ENCODE results near the gene H3-3A.

Gene H3-3A

DNA sequence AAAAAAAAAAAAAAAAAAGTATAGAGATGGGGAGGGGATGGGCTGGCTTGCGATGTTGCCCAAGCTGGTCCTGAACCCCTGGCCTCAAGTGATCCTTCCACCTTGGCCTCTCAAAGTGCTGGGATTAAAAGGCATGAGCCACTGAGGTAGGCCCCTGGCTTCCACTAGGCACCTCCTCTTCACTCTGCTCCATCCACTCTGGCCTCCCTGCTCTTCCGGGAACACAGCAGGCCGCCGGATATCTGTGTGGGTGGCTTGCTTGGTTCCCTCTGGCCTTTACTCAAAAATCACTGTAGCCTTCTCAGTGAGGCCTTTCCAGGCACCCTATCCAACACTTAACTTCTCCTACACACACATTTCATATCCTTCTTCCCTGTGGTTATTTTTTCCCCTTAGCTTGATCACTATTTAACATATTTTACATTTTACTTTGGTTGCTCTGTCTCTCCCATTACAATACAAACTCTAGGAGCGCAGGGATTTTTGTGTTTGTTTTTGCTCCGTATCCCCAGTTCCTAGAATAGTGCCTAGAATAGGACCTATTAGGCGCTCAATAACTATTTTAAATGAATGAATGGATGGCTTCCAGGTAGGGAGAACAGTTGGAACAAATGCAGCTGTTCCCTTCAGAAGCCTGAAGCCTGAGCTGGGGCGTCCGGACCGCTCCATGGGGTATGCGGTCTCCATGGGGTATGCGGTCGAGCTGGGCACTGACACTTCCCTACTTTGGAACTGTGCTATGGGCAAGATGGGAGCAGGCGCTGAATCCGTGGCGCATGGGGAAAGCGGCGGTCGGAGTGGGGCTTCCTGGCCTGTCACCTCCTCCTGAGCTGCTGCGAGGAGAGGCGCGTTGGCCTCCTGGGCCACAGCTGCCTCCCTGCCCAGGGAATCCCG, 46.7 kb downstream of the H3-3A start:
- no peak overlapping the region for H4K5ac ChIP-seq (ENCODE audit: low read length)
- no peak overlapping the region for H2BK120ac ChIP-seq (ENCODE audit: low read depth, low read length)
- no peak overlapping the region for H3K18ac ChIP-seq (ENCODE audit: low read length)
- H2BK5ac ChIP-seq (ENCODE audit: low read length) = no peak overlapping the region
- H3K79me2 ChIP-seq (ENCODE audit: control insufficient read depth, insufficient read depth, low read length) = no peaks in the 10 kb centered on the region
- H3K27me3 ChIP-seq (ENCODE audit: insufficient read depth, low read length, poor library complexity) = no peaks in the 10 kb centered on the region
- no CpG with 5 or more reads among the region's 23 CpGs for WGBS (ENCODE audit: extremely low coverage, insufficient coverage, low lambda C conversion rate)
- peak overlapping the region; percentile 58 for H3K9ac ChIP-seq (ENCODE audit: low read length)
- H3K4ac ChIP-seq (ENCODE audit: low read depth, low read length) = no peak overlapping the region
- H3K27ac ChIP-seq (ENCODE audit: low read depth, low read length) = no peak overlapping the region
- H3K79me1 ChIP-seq (ENCODE audit: low read length) = no peaks in the 10 kb centered on the region
- peaks cover 16% of the 10 kb centered on the region for H3K4me1 ChIP-seq (ENCODE audit: control insufficient read depth, low read depth, low read length)
- H3K23ac ChIP-seq (ENCODE audit: low read length) = no peak overlapping the region
- peak overlapping the region; percentile 56 for H3K4me2 ChIP-seq (ENCODE audit: low read length)
- H2BK15ac ChIP-seq (replicated peaks; ENCODE audit: low read depth) = no peak overlapping the region
- H2AK5ac ChIP-seq (ENCODE audit: low read length) = no peak overlapping the region
- peak overlapping the region; percentile 16 for H3K4me3 ChIP-seq (ENCODE audit: low read length)
- peak overlapping the region; percentile 64 for H3K56ac ChIP-seq (ENCODE audit: low read length)
- H3K36me3 ChIP-seq (ENCODE audit: control insufficient read depth, insufficient read depth, low read length) = no peaks in the 10 kb centered on the region
- no peak for DNase-seq
- H4K8ac ChIP-seq (ENCODE audit: low read depth, low read length) = no peak overlapping the region

DNA sequence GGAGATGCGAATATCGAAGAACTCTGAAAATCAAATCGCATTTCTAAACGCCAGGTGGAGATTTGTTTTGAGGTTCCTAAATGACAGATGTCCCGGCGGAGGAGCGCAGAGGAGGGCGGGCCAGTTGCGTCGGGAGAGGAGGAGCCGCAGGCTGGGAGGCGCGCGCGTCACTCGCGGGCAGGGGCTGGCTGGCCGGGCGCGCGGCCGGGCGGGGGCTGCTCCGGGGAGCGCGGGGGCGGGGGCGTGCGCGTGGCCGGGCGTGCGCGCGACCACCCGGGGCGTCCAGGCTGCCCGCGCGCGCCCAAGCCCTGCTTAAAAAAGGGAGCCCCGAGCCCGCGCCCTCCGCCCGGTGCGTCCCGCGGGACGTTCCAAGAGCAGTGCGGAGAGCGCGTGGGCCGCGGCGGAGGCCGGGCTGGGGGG, 47.3 kb downstream of the H3-3A start:
- no CpG with 5 or more reads among the region's 57 CpGs for WGBS (ENCODE audit: extremely low coverage, insufficient coverage, low lambda C conversion rate)
- H3K4me1 ChIP-seq (ENCODE audit: control insufficient read depth, low read depth, low read length) = peaks cover 14% of the 10 kb centered on the region
- DNase-seq = peak; percentile 93

DNA sequence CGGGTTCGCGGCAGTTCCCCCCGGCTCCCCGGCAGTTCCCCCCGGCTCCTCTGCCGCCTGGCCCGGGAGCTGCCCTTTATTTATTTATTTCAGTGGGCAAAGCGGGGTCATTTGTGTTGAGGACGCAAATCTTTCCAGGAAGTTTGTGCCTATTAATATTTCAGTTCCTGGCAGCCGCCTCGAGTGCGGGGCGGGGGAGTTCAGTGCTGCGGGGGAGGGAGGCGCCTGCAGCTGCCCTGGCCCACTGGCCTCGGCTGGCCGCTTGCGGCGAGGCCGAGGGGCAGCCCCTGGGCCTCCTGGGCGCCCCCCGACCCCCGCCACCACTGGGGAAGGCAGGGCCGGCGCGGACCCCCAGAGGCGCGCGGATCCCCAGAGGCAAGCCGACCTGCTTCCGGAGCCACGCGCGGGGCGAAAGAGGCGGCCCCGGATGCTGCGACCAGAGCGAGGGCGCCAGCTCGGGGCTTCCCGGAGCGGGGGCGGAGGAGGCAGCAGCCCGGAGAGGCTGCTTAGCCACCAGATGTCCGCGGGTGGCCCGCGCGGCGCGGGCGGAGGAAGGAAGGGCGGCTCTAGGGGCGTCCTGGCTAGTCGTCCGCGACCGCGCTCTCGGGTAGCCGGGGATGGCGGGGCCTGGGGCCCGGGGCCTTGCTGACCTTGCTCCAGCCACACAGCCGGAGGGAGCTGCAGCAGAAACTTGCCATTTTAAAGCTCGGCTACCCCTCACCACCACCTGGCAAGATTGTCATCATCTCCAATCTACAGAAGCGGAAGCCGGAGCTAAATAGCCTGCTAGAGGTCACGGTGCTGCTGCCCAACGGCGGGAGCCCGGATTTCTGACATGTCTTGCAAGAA, 48.0 kb downstream of the H3-3A start:
- Histone ChIP-seq H3K4ac (ENCODE audit: low read depth, low read length) (peak overlapping the region; percentile 50), H3K27ac (ENCODE audit: low read depth, low read length) (peak overlapping the region; percentile 84), H2BK5ac (ENCODE audit: low read length) (no peak overlapping the region), H4K5ac (ENCODE audit: low read length) (no peak overlapping the region), H4K8ac (ENCODE audit: low read depth, low read length) (no peak overlapping the region), H3K4me2 (ENCODE audit: low read length) (peak overlapping the region; percentile 81), H3K79me1 (ENCODE audit: low read length) (no peaks in the 10 kb centered on the region), H3K4me3 (ENCODE audit: low read length) (peak overlapping the region; percentile 18), H3K79me2 (ENCODE audit: control insufficient read depth, insufficient read depth, low read length) (no peaks in the 10 kb centered on the region), H2BK120ac (ENCODE audit: low read depth, low read length) (peak overlapping the region; percentile 17), H3K56ac (ENCODE audit: low read length) (peak overlapping the region; percentile 88), H3K27me3 (ENCODE audit: insufficient read depth, low read length, poor library complexity) (no peaks in the 10 kb centered on the region), H3K4me1 (ENCODE audit: control insufficient read depth, low read depth, low read length) (peaks cover 13% of the 10 kb centered on the region), H3K23ac (ENCODE audit: low read length) (no peak overlapping the region), H3K18ac (ENCODE audit: low read length) (peak overlapping the region; percentile 97), H2BK15ac (replicated peaks; ENCODE audit: low read depth) (no peak overlapping the region), H3K36me3 (ENCODE audit: control insufficient read depth, insufficient read depth, low read length) (no peaks in the 10 kb centered on the region), H2AK5ac (ENCODE audit: low read length) (no peak overlapping the region), H3K9ac (ENCODE audit: low read length) (peak overlapping the region; percentile 79)
- no CpG with 5 or more reads among the region's 73 CpGs for WGBS (ENCODE audit: extremely low coverage, insufficient coverage, low lambda C conversion rate)
- peak; percentile 76 for DNase-seq

More for the DNA sequence above, 47.3 kb downstream of the H3-3A start:
- Histone ChIP-seq H4K5ac (ENCODE audit: low read length) (no peak overlapping the region), H3K36me3 (ENCODE audit: control insufficient read depth, insufficient read depth, low read length) (no peaks in the 10 kb centered on the region), H3K79me2 (ENCODE audit: control insufficient read depth, insufficient read depth, low read length) (no peaks in the 10 kb centered on the region), H3K9ac (ENCODE audit: low read length) (peak overlapping the region; percentile 79), H3K27me3 (ENCODE audit: insufficient read depth, low read length, poor library complexity) (no peaks in the 10 kb centered on the region), H3K23ac (ENCODE audit: low read length) (no peak overlapping the region), H4K8ac (ENCODE audit: low read depth, low read length) (no peak overlapping the region), H3K79me1 (ENCODE audit: low read length) (no peaks in the 10 kb centered on the region), H2AK5ac (ENCODE audit: low read length) (no peak overlapping the region), H2BK15ac (replicated peaks; ENCODE audit: low read depth) (no peak overlapping the region), H3K4me3 (ENCODE audit: low read length) (peak overlapping the region; percentile 18), H3K18ac (ENCODE audit: low read length) (peak overlapping the region; percentile 97), H3K56ac (ENCODE audit: low read length) (peak overlapping the region; percentile 88), H2BK120ac (ENCODE audit: low read depth, low read length) (no peak overlapping the region), H3K4me2 (ENCODE audit: low read length) (peak overlapping the region; percentile 81), H2BK5ac (ENCODE audit: low read length) (no peak overlapping the region), H3K27ac (ENCODE audit: low read depth, low read length) (peak overlapping the region; percentile 84), H3K4ac (ENCODE audit: low read depth, low read length) (peak overlapping the region; percentile 50)

DNA sequence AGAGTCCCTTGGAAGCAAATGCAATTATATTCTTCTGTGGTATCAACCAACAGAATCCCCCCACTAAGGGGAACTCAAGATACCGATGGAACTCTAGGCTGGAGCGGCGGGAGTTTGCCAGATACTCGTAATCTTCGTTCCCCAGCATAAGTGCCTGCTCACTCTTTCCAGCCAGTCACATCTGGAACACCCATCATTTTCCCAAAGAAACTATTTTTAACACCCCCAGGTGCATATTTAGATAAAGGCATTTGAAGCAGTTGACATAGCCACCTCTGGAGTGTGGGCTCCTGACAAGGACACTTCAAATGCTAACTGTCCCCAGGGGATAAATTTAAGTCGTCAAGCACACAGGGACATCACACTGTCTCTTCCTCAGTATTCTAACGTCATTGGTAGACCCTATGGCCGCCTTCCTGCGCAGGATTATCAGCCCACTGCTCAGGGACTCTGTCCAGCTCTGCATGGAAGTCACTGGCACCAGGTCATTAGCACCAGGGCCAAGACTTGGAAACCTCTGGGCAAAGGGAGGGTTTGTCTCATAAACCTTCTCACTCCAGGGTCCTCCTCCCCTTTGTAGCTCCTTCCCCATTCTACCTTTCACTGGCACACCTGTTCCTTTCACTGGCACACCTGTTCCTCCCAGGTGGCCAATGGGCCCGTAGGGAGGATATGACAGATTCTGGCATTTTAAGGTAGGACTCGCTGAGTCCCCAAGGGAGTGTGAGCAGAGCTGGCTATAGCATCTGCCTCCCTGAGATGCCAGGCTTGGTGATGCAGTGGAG, 48.8 kb downstream of the H3-3A start:
- Histone ChIP-seq H3K4me1 (ENCODE audit: control insufficient read depth, low read depth, low read length) (peaks cover 13% of the 10 kb centered on the region), H4K5ac (ENCODE audit: low read length) (no peak overlapping the region), H3K27ac (ENCODE audit: low read depth, low read length) (no peak overlapping the region), H3K23ac (ENCODE audit: low read length) (no peak overlapping the region), H3K36me3 (ENCODE audit: control insufficient read depth, insufficient read depth, low read length) (no peaks in the 10 kb centered on the region), H3K79me1 (ENCODE audit: low read length) (no peaks in the 10 kb centered on the region), H2BK5ac (ENCODE audit: low read length) (no peak overlapping the region), H4K8ac (ENCODE audit: low read depth, low read length) (no peak overlapping the region), H3K27me3 (ENCODE audit: insufficient read depth, low read length, poor library complexity) (no peaks in the 10 kb centered on the region), H3K18ac (ENCODE audit: low read length) (peak overlapping the region; percentile 97), H3K56ac (ENCODE audit: low read length) (peak overlapping the region; percentile 88), H3K4ac (ENCODE audit: low read depth, low read length) (no peak overlapping the region), H2AK5ac (ENCODE audit: low read length) (no peak overlapping the region), H3K4me3 (ENCODE audit: low read length) (peak overlapping the region; percentile 18), H3K79me2 (ENCODE audit: control insufficient read depth, insufficient read depth, low read length) (no peaks in the 10 kb centered on the region), H3K4me2 (ENCODE audit: low read length) (peak overlapping the region; percentile 81), H2BK15ac (replicated peaks; ENCODE audit: low read depth) (no peak overlapping the region), H2BK120ac (ENCODE audit: low read depth, low read length) (no peak overlapping the region), H3K9ac (ENCODE audit: low read length) (peak overlapping the region; percentile 79)
- no peak for DNase-seq
- WGBS (ENCODE audit: extremely low coverage, insufficient coverage, low lambda C conversion rate) = no CpG with 5 or more reads among the region's 11 CpGs

DNA sequence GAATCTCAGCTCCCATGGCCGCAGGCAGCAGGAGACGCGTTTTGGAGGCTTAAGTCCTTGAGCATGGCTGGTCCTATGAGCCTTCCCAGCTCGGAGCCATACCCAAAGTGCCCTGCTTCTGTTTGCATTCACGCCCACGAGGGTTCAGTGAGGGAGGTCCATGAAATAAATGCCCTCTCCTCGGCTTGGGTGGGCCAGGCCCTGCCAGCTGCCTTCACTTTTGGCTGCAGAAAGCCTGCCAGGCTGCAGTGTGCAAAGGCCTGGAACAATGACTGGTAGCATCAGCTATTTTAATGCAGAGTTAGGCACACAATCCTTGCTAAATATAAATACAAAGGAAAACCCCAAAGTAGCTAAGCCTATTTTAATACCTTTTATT, 49.4 kb downstream of the H3-3A start:
- Histone ChIP-seq H3K4me3 (ENCODE audit: low read length) (no peak overlapping the region), H3K4me1 (ENCODE audit: control insufficient read depth, low read depth, low read length) (peaks cover 13% of the 10 kb centered on the region), H2BK120ac (ENCODE audit: low read depth, low read length) (no peak overlapping the region), H3K18ac (ENCODE audit: low read length) (no peak overlapping the region), H2AK5ac (ENCODE audit: low read length) (no peak overlapping the region), H2BK5ac (ENCODE audit: low read length) (no peak overlapping the region), H3K36me3 (ENCODE audit: control insufficient read depth, insufficient read depth, low read length) (no peaks in the 10 kb centered on the region), H3K79me2 (ENCODE audit: control insufficient read depth, insufficient read depth, low read length) (no peaks in the 10 kb centered on the region), H3K4me2 (ENCODE audit: low read length) (no peak overlapping the region), H3K79me1 (ENCODE audit: low read length) (no peaks in the 10 kb centered on the region), H3K9ac (ENCODE audit: low read length) (no peak overlapping the region), H3K27ac (ENCODE audit: low read depth, low read length) (no peak overlapping the region), H3K23ac (ENCODE audit: low read length) (no peak overlapping the region), H3K4ac (ENCODE audit: low read depth, low read length) (no peak overlapping the region), H4K8ac (ENCODE audit: low read depth, low read length) (no peak overlapping the region), H3K56ac (ENCODE audit: low read length) (peak overlapping the region; percentile 88), H2BK15ac (replicated peaks; ENCODE audit: low read depth) (no peak overlapping the region), H3K27me3 (ENCODE audit: insufficient read depth, low read length, poor library complexity) (no peaks in the 10 kb centered on the region), H4K5ac (ENCODE audit: low read length) (no peak overlapping the region)
- no peak for DNase-seq
- WGBS (ENCODE audit: extremely low coverage, insufficient coverage, low lambda C conversion rate) = no CpG with 5 or more reads among the region's 7 CpGs

Measured in mesendoderm (in vitro differentiated cells).